GM12875 (cell line): ENCODE measurements around the gene GSE1.

Experiments used
- H3K4me3 ChIP-seq: one replicate; pipeline ENCODE4 v1.5.1; 2011; ENCODE audit warnings: low read depth, low read length, control low read depth
- CTCF ChIP-seq: IDR thresholded peaks from 2 replicates; pipeline ENCODE4 v1.5.1; 2011; ENCODE audit warnings: low read depth, mild to moderate bottlenecking, control low read depth, inconsistent platforms, low read length, moderate library complexity, borderline replicate concordance; ENCODE audit not compliant: insufficient read depth

GSE1 gene

DNA sequence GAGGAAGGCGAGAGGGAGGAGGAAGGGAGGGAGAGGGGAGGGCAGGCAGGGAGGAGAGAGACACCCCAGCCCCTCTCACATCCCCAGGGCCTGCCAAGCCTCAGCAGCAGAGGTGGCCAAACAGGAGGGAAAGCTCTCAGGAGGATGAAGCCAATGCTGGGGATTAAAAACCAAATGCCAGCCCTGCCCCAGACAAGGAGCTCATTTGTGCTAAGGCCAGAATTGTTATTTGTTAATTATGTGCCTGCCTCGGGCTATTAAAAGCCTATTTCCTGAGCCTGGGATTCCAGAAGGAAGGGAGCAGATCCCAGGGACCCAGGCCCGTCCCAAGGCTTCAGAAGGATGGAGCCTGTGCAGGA, 103.5 kb downstream of the GSE1 start:
- no peak overlapping the region for H3K4me3 ChIP-seq
- TF ChIP-seq CTCF, result no peak

DNA sequence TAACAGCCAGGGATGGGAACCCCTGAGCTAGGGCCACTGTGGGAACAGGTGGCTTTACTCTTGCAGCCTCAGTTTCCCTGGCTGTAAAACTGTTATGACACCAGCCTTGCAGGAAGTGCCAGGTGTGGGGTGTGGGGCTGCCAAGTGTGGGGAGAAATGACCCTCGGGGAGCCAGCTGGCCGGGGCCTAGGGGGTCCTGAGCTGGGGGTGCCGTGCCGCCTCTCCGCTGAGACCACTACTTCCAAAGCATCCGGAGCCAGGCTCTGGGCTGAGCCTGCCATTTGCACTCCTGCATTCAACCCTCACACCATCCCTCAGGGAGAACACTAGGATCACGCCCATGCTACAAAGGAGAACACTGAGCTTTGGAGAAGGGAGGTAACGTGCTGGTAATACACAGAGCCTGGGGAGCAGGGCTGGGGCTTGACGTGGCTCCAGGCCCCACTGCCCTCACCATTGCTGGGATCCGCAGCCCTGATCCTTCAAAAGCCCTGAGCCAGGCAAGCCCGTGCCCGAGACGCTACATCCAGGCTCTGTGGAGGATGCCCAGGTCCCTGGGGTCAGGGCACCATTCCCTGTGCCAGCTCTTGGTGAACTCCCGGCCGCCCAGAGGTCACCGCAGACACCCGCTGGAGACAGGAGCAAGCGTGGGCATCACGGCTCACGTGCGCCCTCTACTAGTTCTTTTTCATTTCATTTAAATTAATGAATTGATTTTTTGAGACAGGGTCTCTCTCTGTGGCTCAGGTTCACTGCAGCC, 104.5 kb downstream of the GSE1 start:
- TF ChIP-seq CTCF, result peak; percentile 55
- no peak overlapping the region for H3K4me3 ChIP-seq

DNA sequence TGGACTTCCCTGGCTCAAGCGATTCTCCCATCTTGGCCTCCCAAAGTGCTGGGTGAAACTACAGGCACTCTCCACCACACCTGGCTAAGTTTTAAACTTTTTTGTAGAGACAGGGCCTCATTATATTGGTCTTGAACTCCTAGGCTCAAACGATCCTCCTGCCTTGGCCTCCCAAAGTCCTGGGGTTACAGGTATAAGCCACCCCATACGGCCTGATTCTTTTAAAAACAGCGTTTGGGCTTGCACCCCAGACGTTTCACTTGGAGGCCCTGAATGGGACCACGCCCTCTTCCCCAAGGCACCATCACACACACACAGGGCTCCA, 105.0 kb downstream of the GSE1 start:
- TF ChIP-seq CTCF, result no peak
- H3K4me3 ChIP-seq, result no peak overlapping the region

GRCh38 chr16:85718682-85719081, 105.6 kb downstream of the GSE1 start:
- H3K4me3 ChIP-seq, result no peak overlapping the region
- TF ChIP-seq CTCF, result peak; percentile 65

- no peak for TF ChIP-seq CTCF
- no peak overlapping the region for H3K4me3 ChIP-seq
These were observed 106.6 kb downstream of the GSE1 start for GRCh38 chr16:85719605-85720301.

DNA sequence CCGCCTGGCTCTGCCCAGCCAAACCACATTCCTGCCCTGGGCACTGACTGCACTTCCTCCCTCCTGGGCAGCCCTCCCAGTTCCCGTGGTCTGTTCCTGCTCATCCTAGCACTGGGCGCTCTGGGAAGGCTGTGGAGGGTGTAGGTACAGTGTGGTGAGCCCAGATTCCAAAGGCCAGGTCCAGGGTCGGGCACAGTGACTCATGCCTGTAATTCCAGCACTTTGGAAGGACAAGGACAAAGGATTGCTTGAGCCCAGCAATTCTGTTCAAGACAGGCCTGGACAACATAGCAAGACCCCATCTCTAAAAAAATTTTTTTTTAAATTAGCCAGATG, 107.1 kb downstream of the GSE1 start:
- no peak overlapping the region for H3K4me3 ChIP-seq
- TF ChIP-seq CTCF, result no peak
